ENCODE results near the gene RSPH3. TPM values are rescaled to one million over a fixed set of nuclear protein-coding genes. Genes with fewer than 3 reads are reported as not detected.
"Not testable (repeated sequence)": the region's sequence is repeated elsewhere in the genome, so short reads cannot be mapped to it uniquely, and the experiment has no call there.

RSPH3 gene
- total RNA-seq, 4 donors from 2014 or later: 1.2 to 9.5 (median 6.1) TPM

DNA sequence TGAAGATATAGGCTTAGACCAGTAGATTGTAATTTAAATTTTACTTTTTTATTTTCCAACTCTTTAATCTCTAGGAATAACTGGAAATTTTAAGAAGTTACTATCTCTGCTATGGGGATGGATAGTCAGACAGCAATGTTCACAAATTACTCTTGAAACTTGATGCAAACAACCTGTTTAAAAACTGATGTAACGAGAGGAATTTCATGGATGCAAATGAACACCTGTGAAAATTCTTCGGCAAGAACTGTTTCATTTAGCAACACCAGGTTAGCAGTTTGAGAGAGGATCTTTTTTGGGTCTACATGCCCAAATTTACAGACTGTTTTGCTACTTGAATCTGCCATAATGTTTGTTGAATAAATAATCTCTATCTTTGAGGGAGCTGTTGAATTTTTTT, 20.0 kb upstream of the RSPH3 start:
- no peaks in the 10 kb centered on the region for H3K36me3 ChIP-seq
- no peaks in the 10 kb centered on the region for H3K27me3 ChIP-seq
- no peak for TF ChIP-seq POLR2A (IDR thresholded peaks at IDR 0.05)
- TF ChIP-seq, protein P1, sequence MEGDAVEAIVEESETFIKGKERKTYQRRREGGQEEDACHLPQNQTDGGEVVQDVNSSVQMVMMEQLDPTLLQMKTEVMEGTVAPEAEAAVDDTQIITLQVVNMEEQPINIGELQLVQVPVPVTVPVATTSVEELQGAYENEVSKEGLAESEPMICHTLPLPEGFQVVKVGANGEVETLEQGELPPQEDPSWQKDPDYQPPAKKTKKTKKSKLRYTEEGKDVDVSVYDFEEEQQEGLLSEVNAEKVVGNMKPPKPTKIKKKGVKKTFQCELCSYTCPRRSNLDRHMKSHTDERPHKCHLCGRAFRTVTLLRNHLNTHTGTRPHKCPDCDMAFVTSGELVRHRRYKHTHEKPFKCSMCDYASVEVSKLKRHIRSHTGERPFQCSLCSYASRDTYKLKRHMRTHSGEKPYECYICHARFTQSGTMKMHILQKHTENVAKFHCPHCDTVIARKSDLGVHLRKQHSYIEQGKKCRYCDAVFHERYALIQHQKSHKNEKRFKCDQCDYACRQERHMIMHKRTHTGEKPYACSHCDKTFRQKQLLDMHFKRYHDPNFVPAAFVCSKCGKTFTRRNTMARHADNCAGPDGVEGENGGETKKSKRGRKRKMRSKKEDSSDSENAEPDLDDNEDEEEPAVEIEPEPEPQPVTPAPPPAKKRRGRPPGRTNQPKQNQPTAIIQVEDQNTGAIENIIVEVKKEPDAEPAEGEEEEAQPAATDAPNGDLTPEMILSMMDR (IDR thresholded peaks at IDR 0.05): no peak
- intact Hi-C loops (cut with DNase I; ENCODE audit: low total_unique reads): no loop called here
- no peak overlapping the region for H3K27ac ChIP-seq
- no peak overlapping the region for H3K4me3 ChIP-seq
- no peaks in the 10 kb centered on the region for H3K4me1 ChIP-seq
- peaks cover 0 to 2% of the 10 kb centered on the region in 2 donors for H3K9me3 ChIP-seq
- no peak for DNase-seq

DNA sequence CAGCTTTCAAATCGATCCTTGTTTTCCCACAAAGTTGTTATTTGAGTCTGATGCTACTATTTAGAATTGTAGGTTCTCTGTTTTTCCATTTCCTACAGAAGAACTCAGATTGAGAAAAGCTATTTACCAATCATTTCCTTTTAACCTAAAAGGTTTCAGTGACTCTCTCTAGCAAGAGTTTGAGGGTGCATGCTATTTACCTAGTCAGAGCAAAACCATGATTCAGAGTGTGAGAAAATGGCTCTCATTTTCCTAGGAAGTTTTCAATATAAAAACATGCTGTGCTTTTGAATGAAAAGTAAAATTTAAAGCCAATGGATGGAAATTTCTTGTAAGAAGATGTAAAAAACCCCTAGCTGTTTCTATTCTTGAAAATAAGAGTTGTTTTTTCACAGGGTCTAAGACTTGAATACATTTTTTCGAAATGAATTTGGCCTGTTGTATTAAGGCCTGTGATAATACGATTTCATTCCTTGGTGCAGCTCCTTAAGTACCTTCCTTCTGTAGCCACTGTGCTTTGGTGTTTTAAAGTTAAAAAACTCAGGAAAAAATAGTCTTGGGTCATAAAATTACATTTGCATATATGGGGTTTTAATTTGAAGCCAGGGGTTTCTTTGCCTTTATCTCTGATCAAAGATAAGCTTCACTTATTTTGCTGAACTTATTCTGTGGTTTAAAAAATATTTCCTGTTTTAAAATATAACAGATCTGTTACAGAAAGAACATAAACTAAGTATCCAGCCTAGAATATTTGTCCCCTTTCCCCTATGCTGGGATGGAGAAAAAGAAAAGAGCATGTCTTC, 18.0 kb upstream of the RSPH3 start:
- H3K27ac ChIP-seq: no peak overlapping the region
- H3K4me1 ChIP-seq: no peaks in the 10 kb centered on the region
- no peaks in the 10 kb centered on the region for H3K9me3 ChIP-seq
- no peak overlapping the region for H3K4me3 ChIP-seq
- DNase-seq: no peak
- intact Hi-C loops (cut with DNase I; ENCODE audit: low total_unique reads): no loop called here
- H3K27me3 ChIP-seq: no peaks in the 10 kb centered on the region
- TF ChIP-seq POLR2A (IDR thresholded peaks at IDR 0.05): no peak
- TF ChIP-seq, protein P1 (IDR thresholded peaks at IDR 0.05): no peak
- H3K36me3 ChIP-seq: no peaks in the 10 kb centered on the region

DNA sequence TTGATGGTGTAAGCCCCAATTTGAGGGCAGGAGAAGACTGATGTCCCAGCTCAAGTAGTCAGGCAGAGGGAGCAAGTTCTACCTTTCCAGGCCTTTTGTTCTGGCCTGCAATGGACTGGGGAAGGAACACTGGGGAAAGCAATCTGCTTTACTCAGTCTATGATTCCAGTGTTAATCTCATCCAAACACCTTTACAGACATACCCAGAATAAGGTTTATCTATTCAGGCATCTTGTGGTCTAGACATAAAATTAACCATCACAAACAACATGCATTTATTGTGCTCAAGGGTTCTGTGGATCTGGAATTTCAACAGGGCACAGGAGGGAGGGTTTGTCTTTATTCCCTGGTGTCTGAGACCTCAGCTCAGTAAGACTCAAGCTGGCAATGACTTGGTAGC, 14.4 kb upstream of the RSPH3 start:
- Histone ChIP-seq H3K4me3 (no peak overlapping the region), H3K27me3 (no peaks in the 10 kb centered on the region), H3K36me3 (no peaks in the 10 kb centered on the region), H3K27ac (no peak overlapping the region), H3K9me3 (no peaks in the 10 kb centered on the region), H3K4me1 (no peaks in the 10 kb centered on the region)
- DNase-seq: no peak
- intact Hi-C loops (cut with DNase I; ENCODE audit: low total_unique reads): no loop called here
- TF ChIP-seq, protein P1 (IDR thresholded peaks at IDR 0.05): no peak
- no peak for TF ChIP-seq POLR2A (IDR thresholded peaks at IDR 0.05)

DNA sequence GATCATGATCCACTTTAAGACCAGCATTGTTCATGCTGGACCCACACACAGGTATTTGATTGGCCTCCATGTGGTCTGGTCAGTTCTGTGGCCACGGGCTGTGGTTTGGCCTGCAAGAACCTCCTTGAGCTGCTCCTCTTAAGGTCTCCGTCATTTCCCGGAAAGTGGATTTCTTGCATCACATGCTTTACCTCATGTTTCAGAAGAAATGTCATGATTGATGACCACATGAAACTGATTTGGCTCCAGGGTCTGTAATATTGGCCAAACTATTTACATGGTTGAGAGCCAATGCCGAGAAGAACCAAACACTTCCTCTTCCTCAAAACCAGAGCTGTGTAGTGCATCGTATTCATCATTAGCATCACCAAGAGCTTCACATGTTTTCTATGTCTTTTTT, 13.2 kb upstream of the RSPH3 start:
- TF ChIP-seq, protein P1 (IDR thresholded peaks at IDR 0.05): no peak
- TF ChIP-seq POLR2A (IDR thresholded peaks at IDR 0.05): no peak
- intact Hi-C loops (cut with DNase I; ENCODE audit: low total_unique reads): no loop called here
- DNase-seq: no peak
- no peak overlapping the region for H3K27ac ChIP-seq
- no peaks in the 10 kb centered on the region for H3K9me3 ChIP-seq
- H3K36me3 ChIP-seq: no peaks in the 10 kb centered on the region
- no peaks in the 10 kb centered on the region for H3K4me1 ChIP-seq
- H3K4me3 ChIP-seq: no peak overlapping the region
- no peaks in the 10 kb centered on the region for H3K27me3 ChIP-seq

DNA sequence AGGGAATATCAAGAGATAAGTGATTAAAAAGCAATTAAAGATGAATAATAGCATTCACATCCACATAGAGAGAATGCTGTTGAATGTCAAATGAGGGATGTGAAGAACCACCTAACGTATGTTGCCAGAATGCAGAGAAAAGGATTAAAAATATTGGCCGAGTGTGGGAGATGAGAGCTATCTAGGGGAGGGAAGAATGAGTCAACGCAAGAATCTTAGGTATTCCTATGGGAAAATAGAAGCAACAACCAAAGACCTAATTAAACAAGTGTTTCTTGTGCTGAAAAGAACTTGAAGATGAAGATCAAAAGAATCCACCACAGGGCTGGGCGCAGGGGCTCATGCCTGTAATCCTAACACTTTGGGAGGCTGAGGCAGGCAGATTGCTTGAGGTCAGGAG, 12.2 kb upstream of the RSPH3 start:
- H3K4me1 ChIP-seq: no peaks in the 10 kb centered on the region
- no peak for TF ChIP-seq POLR2A (IDR thresholded peaks at IDR 0.05)
- H3K36me3 ChIP-seq: no peaks in the 10 kb centered on the region
- no peak overlapping the region for H3K4me3 ChIP-seq
- no peaks in the 10 kb centered on the region for H3K27me3 ChIP-seq
- no peak overlapping the region for H3K27ac ChIP-seq
- DNase-seq: no peak
- intact Hi-C loops (cut with DNase I; ENCODE audit: low total_unique reads): no loop called here
- no peaks in the 10 kb centered on the region for H3K9me3 ChIP-seq

DNA sequence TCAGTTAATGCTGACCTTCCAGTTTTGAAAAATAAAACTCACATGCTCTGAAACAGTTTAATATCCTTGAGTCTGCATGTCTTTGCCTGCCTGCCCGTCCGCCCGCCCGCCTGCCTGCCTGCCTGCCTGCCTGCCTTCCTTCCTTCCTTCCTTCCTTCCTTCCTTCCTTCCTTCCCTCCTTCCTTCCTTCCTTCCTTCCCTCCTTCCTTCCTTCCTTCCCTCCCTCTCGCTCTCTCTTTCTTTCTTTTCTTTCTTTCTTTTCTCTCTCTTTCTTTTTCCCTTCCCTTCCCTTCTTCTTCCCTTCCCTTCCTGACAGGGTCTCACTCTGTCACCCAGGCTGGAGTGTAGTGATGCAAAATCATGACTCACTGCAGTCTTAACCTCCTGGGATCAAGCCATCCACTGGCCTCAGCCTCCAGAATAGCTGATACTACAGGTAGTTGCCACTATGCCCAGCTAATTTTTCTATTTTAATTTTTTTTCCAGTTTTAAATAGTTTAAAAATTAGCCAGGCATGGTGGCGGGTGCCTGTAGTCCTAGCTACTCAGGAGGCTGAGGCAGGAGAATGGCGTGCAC, 10.1 kb upstream of the RSPH3 start:
- intact Hi-C loops (cut with DNase I; ENCODE audit: low total_unique reads); DNase-seq: not testable (repeated sequence)

More for the DNA sequence above, 10.1 kb upstream of the RSPH3 start:
- not testable (repeated sequence) for H3K27ac ChIP-seq, H3K9me3 ChIP-seq, H3K4me3 ChIP-seq, H3K27me3 ChIP-seq, H3K36me3 ChIP-seq, H3K4me1 ChIP-seq

All from uterus (tissue), 4 donors.